AG04450 (cell line): ENCODE data around the gene FAM98C. TPM values are rescaled to one million over a fixed set of nuclear protein-coding genes. Genes with fewer than 3 reads are reported as not detected.
A peak's percentile ranks its signal among the peaks of the same experiment; 100 is the strongest.

ENCODE experiments used
- CTCF ChIA-PET: fragments of 300-600, 350-600 bp; formaldehyde crosslinking; extraction: SDS; loops from one replicate; lab custom pipeline; 2022; ENCODE audit warnings: antibody characterized with exemption, inconsistent platforms; lab: Charles Lee
- POLR2A ChIA-PET: fragments of 350-600 bp; formaldehyde crosslinking; extraction: SDS; loops from one replicate; lab custom pipeline; 2021; ENCODE audit warnings: antibody characterized with exemption, inconsistent platforms; lab: Yijun Ruan, JAX
- DNase-seq: peaks from one replicate; pipeline ENCODE4 v3.0.0-alpha.2; 2011; ENCODE audit warnings: low read depth, low spot score
- H3K27ac ChIP-seq: one replicate; pipeline ENCODE4 v1.5.1; 2012; ENCODE audit warnings: low read depth, low read length, control low read depth
- H3K27me3 ChIP-seq: one replicate; pipeline ENCODE4 v1.6.0; 2012; ENCODE audit warnings: low read length; ENCODE audit not compliant: control insufficient read depth, insufficient read depth
- H3K4me3 ChIP-seq: 2 replicates; pipeline ENCODE4 v1.5.1; 2011; ENCODE audit warnings: mild to moderate bottlenecking, low read depth, low read length, control low read depth
- H3K9me3 ChIP-seq: 2 replicates; pipeline ENCODE4 v1.5.1; 2012; ENCODE audit warnings: low read length; ENCODE audit not compliant: control insufficient read depth, insufficient read depth
- polyA plus RNA-seq: library from polyadenylated mRNA; depleted of rRNA; stranded (reverse); fragments of >200 nt; gene quantifications from 2 replicates; pipeline ENCODE4 v1.2.3, GENCODE V29; 2011
- TF ChIP-seq, protein P1 (sequence below): IDR thresholded peaks from 2 replicates; pipeline ENCODE4 v1.5.1; 2011; ENCODE audit warnings: low read depth, low read length, control low read depth, inconsistent platforms

Gene FAM98C
- polyA plus RNA-seq, 1 experiment: 5.0 TPM

DNA sequence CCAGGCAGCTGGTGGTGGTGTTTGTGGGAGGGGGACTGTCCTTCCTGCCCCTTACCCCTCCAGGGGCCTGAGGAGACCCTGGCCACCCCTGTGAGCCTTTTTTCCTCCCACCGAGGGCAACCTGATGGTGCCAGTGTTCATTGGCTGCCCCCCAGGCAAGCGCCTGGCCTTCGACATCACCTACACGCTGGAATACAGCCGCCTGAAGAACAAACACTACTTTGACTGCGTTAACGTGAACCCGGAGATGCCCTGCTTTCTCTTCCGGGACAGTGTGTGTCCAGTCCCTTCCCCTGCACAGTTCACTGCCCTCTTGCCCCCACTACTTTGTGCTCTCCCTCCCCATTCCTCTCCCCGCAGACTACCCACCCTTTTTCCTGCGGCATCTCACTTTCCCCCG is 35.9 kb upstream of the FAM98C start:
- no peak for DNase-seq
- H3K27me3 ChIP-seq: peaks cover 16% of the 10 kb centered on the region
- H3K27ac ChIP-seq: no peak overlapping the region
- CTCF ChIA-PET: no interaction called here
- POLR2A ChIA-PET: no interaction called here
- TF ChIP-seq, protein P1, sequence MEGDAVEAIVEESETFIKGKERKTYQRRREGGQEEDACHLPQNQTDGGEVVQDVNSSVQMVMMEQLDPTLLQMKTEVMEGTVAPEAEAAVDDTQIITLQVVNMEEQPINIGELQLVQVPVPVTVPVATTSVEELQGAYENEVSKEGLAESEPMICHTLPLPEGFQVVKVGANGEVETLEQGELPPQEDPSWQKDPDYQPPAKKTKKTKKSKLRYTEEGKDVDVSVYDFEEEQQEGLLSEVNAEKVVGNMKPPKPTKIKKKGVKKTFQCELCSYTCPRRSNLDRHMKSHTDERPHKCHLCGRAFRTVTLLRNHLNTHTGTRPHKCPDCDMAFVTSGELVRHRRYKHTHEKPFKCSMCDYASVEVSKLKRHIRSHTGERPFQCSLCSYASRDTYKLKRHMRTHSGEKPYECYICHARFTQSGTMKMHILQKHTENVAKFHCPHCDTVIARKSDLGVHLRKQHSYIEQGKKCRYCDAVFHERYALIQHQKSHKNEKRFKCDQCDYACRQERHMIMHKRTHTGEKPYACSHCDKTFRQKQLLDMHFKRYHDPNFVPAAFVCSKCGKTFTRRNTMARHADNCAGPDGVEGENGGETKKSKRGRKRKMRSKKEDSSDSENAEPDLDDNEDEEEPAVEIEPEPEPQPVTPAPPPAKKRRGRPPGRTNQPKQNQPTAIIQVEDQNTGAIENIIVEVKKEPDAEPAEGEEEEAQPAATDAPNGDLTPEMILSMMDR: no peak
- no peak overlapping the region for H3K4me3 ChIP-seq
- no peaks in the 10 kb centered on the region; the same call in 1 of the 2 replicates for H3K9me3 ChIP-seq

DNA sequence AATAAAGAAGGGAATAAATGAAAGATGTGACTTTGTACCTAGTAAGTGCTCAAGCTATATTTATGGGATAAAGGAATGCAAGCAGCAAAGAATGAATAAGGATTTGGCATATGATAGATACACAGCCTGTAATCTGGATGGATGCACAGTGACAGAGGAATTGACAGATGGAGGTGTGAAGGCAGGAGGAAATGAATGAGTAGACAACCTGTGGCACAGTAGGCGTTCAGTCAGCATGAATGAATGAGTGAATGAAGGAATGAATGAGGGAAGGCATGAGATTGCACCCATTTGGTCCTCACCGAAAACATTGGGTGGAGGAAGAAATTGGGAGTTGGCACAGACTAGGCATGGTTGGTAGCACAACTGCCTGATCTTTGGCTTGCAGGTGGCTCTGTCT is 33.3 kb upstream of the FAM98C start:
- no peak for DNase-seq
- CTCF ChIA-PET: no interaction called here
- no peak overlapping the region for H3K4me3 ChIP-seq
- TF ChIP-seq, protein P1: no peak
- H3K9me3 ChIP-seq: no peaks in the 10 kb centered on the region; the same call in 1 of the 2 replicates
- no peak overlapping the region for H3K27ac ChIP-seq
- H3K27me3 ChIP-seq: peaks cover 16% of the 10 kb centered on the region
- POLR2A ChIA-PET: no interaction called here

DNA sequence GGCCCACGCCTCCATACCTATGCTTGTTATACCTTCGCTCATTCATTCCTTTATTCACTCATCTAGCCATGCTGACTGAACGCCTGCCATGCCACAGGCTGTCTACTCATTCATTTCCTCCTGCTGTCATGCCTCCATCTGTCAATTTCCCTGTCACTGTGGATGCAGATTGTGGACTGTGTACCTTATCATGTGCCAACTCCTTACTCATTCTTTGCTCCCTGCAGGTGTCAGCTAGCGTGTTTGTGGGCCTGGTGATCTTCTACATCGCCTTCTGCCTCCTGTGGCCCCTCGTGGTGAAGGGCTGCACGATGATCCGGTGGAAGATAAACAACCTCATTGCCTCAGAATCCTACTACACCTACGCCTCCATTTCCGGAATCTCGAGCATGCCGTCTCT is 32.6 kb upstream of the FAM98C start:
- DNase-seq: no peak
- POLR2A ChIA-PET: no interaction called here
- Histone ChIP-seq H3K4me3 (no peak overlapping the region), H3K27me3 (peaks cover 13% of the 10 kb centered on the region), H3K9me3 (no peaks in the 10 kb centered on the region), H3K27ac (no peak overlapping the region)
- TF ChIP-seq, protein P1: no peak
- CTCF ChIA-PET: no interaction called here

DNA sequence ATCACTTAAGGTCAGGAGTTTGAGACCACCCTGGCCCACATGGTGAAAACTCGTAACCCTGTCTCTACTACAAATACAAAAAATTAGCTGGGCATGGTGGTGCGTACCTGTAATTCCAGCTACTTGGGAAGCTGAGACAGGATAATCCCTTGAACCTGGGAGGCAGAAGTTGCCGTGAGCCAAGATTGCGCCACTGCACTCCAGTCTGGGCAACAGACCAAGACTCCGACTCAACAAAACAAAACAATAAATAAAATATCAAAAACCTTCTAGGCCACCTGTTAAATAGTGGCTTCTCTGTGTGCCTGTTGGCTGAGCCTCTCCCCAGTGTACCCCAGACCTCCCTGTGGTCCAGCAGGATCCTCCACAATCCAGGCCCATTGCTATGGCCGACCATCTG is 31.8 kb upstream of the FAM98C start:
- TF ChIP-seq, protein P1: no peak
- H3K27me3 ChIP-seq: peaks cover 11% of the 10 kb centered on the region
- H3K27ac ChIP-seq: no peak overlapping the region
- DNase-seq: no peak
- POLR2A ChIA-PET: no interaction called here
- CTCF ChIA-PET: no interaction called here
- no peak overlapping the region for H3K4me3 ChIP-seq
- H3K9me3 ChIP-seq: no peaks in the 10 kb centered on the region

DNA sequence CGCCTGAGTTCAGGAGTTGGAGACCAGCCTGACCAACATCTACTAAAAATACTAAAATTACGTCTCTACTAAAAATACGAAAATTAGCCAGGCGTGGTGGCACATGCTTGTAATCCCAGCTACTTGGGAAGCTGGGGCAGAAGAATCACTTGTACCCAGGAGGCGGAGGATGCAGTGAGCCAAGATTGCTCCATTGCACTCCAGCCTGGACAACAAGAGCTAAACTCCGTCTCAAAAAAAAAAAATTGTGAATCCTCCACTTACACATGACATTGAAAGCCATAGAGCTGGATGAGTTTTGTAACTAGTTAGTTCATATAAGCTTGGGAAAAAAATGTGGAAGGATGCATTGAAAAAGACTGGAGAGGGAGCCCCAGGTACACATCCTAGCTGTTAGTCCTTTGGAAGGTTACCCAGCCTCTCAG is 29.0 kb upstream of the FAM98C start:
- ChIA-PET POLR2A (interaction anchor here (0.6 to 2.6 kb wide), 10 partner anchors 12 to 602 kb away, joined by 3 to 49 read pairs (median 4); partner anchors contain the start of genes FAM98C, FBXO17, GGN and SPRED3), CTCF (interaction anchor here (0.8 to 3.3 kb wide), 11 partner anchors 11 to 474 kb away, joined by 3 to 21 read pairs (median 5); partner anchors contain the start of genes CATSPERG, FAM98C and GGN)
- TF ChIP-seq, protein P1: no peak

More for the DNA sequence above, 29.0 kb upstream of the FAM98C start:
- peak overlapping the region; percentile 87 for H3K27ac ChIP-seq
- H3K27me3 ChIP-seq: peaks cover 5% of the 10 kb centered on the region
- peak overlapping the region; percentile 92 for H3K4me3 ChIP-seq
- no peaks in the 10 kb centered on the region for H3K9me3 ChIP-seq
- DNase-seq: no peak
